Measurements from ENCODE around the gene GORASP1.

DNA sequence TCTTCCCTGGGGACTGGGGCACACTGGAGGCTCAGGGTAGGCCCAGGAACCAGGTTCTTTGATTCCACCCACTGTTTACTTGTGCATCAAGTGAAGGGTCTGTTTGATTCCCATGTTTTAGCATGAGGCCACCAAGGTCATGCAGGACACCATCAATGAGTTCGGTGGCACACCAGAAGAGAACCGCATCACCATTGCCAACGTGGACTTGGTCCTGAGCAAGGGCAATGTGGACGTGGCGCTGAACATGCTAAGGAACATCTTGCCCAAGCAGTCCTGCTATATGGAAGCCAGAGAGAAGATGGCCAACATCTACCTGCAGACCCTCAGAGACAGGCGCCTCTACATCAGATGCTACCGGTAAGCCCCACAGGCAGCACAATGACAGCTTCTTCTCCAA is 21.5 kb upstream of the GORASP1 start:
- TF ChIP-seq, protein P1, sequence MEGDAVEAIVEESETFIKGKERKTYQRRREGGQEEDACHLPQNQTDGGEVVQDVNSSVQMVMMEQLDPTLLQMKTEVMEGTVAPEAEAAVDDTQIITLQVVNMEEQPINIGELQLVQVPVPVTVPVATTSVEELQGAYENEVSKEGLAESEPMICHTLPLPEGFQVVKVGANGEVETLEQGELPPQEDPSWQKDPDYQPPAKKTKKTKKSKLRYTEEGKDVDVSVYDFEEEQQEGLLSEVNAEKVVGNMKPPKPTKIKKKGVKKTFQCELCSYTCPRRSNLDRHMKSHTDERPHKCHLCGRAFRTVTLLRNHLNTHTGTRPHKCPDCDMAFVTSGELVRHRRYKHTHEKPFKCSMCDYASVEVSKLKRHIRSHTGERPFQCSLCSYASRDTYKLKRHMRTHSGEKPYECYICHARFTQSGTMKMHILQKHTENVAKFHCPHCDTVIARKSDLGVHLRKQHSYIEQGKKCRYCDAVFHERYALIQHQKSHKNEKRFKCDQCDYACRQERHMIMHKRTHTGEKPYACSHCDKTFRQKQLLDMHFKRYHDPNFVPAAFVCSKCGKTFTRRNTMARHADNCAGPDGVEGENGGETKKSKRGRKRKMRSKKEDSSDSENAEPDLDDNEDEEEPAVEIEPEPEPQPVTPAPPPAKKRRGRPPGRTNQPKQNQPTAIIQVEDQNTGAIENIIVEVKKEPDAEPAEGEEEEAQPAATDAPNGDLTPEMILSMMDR (conservative IDR thresholded peaks at IDR 0.05 in 1 of 2, IDR thresholded peaks at IDR 0.05 in 1 of 2; ENCODE audit: low read depth in 1 of 2, low read length in 2 of 2) = no peak
- no peak for TF ChIP-seq EZH2 (IDR thresholded peaks at IDR 0.05; ENCODE audit: low read length, missing control alignments)

All from fibroblast of lung (primary cell).